HG03558 (cell line): ENCODE data around the gene ATP1A1.
A peak's percentile ranks its signal among the peaks of the same experiment; 100 is the strongest.

Experiments
- ATAC-seq: cut with Tn5 transposase; IDR thresholded peaks from one replicate; pipeline ENCODE4 v1.9.1; 2021; ENCODE audit warnings: moderate number of reproducible peaks; ENCODE audit not compliant: unreplicated experiment; ENCODE audit errors: extremely low read depth

The ATP1A1 gene

DNA sequence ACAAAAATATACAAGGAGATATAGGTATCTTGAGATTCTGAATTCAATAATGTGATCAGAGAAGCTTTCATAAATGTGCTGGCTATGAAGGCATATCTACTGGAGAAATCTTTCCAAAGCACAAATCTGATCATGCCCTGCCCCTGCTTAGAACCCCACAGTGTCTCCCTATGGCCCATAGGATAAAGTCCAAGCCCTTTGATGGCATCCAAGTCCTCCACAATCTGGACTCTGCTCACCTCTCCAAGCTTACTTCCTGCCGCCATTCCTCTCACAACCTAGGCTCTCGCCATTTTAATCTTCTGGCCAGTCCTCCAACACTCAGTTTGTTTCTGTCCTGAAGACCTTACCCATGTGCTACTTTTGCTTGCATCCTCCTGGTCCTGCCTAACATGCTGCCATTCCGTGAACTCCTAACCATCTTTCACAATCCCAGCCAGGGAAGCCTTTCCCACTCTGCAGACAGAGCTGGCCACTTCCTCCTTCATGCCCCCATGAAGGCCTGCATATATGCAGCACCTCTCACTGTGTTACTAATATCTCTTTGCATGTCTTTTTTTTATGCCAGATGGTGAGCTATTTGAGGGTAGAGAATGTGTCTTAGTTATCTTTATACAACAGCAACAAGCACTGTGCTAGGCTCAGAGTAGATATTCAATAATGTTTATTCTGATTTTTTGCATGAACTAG, 5.6 kb upstream of the ATP1A1 start:
- no peak for ATAC-seq

GRCh38 chr1:116368241-116368640, 4.8 kb upstream of the ATP1A1 start:
- no peak for ATAC-seq

DNA sequence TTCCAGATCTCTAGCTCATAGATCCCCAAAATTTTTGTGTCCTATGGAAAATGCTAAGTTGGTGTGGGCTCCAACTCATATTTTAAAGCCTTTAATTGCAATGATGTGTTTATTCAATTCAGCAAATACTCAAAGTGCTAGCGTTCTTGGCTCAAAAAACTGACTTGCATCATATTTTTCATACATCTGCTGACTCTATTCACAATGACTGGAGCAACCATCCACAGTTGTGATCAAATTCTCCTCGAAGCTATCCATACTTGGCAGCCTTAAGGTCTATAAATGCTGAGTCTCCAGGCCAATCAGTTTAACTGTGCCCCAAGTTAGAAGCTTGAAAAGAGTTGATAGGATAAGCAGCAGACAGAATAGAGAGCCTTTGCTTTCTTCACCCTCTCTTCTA, 2.9 kb upstream of the ATP1A1 start:
- ATAC-seq = no peak

- no peak for ATAC-seq
Observed at GRCh38 chr1:116371752-116372151, 1.3 kb upstream of the ATP1A1 start.

GRCh38 chr1:116372191-116372590, 853 bp upstream of the ATP1A1 start:
- no peak for ATAC-seq

- no peak for ATAC-seq
Observed at GRCh38 chr1:116373431-116374352, 648 bp downstream of the ATP1A1 start.

DNA sequence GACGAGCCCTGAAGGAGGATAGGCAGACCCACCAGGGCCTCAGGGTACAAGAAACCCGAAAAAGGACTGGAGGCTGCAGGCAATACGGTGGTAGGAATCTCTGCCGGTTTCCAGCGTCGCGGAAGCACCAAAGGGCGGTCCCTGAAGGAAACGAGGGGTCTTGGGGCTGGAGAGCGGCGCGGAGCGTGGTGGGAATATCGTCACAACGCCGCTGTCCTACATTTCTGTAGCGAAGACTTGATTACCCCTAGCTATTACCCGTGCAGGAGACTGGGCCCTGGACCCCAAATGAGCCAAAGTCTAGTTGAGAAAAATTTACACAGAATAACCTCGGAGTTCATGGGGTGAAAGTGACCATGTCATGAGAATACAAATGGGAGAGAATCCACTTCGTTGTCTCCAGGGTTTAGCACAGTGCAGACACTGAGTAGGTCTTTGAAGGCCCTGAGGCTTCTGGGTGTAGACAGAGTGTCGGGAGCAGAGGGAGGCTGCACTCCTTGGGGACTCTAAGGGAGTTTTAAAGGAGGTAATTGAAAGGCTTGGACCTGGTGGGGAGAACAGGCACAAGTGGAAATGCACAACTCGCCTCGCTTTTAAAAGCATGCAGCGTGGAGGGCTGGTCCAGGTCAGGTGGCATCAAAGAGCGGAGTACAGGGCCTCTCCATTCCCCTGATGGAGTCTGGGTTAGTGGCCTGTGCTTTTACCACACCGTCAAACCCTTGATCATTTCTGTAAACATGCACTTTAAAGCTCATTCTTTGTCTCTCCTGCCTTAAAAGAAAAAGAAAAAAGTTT, 1.5 kb downstream of the ATP1A1 start:
- ATAC-seq = no peak

DNA sequence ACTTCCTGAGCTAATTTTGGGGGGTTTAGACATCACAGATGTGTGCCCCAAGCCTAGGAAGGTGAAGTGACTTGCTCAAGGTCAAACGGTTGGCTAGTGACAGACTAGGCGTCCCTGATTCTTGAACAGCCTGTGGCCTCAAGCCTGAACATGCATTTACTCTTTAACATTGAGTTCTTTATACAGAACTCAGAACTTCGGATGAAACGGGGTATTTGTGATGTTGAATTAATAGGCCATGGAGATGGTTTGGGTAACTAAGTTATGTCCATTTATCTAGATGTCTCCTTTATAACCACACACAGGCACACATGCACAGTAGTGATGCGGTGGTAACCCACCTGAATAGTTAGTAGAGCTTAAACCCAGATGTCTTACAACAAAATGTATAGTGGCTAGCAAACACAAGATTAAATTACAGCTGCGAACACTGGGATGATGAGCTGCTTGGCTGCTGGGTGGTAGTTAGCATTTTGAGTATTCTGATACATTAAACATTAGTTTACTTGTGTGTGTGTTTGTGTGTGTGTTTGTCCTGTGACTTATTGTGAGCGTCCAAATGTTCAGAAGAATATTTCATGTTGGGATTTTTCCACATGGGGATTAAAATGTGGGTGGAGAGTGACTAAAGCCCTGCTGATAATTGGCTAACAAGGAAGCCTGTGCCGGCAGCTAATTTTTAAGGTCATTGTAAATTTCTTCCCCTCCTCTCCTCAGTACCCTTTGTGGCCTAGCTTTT, 2.3 kb downstream of the ATP1A1 start:
- ATAC-seq = no peak

- ATAC-seq = no peak
Observed at GRCh38 chr1:116375887-116376728, 3.1 kb downstream of the ATP1A1 start.

- no peak for ATAC-seq
Observed at GRCh38 chr1:116376729-116377086, 3.7 kb downstream of the ATP1A1 start.

GRCh38 chr1:116377541-116378529, 4.8 kb downstream of the ATP1A1 start:
- ATAC-seq = peak; percentile 69

DNA sequence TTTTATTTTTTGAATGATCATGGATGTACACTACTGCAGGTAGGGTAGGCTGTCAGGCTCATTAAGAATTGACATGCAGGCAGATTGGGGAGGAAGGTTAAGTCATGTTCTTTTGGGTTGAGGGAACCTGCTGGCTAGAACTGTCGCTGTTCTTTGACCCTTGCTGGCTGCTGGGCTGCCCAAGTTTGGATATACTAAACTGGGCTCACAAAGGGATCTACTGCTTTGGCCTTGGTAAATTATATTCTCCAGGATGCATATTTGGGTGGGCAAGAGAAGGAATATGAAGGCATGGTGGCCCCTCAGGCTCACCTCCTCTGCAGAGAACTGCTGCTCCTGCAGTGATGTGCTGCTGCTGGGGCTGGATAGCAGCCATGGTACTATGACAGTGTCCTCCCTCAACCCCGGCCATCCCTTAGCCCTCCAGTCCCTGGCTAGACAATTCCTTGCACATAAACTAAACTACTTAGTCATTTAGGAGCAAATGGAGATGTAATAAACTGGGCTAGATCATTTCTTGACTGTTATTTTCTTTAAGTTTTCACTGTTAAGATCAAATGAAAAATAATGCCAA, 6.1 kb downstream of the ATP1A1 start:
- ATAC-seq = no peak

GRCh38 chr1:116379674-116380498, 6.8 kb downstream of the ATP1A1 start:
- no peak for ATAC-seq

DNA sequence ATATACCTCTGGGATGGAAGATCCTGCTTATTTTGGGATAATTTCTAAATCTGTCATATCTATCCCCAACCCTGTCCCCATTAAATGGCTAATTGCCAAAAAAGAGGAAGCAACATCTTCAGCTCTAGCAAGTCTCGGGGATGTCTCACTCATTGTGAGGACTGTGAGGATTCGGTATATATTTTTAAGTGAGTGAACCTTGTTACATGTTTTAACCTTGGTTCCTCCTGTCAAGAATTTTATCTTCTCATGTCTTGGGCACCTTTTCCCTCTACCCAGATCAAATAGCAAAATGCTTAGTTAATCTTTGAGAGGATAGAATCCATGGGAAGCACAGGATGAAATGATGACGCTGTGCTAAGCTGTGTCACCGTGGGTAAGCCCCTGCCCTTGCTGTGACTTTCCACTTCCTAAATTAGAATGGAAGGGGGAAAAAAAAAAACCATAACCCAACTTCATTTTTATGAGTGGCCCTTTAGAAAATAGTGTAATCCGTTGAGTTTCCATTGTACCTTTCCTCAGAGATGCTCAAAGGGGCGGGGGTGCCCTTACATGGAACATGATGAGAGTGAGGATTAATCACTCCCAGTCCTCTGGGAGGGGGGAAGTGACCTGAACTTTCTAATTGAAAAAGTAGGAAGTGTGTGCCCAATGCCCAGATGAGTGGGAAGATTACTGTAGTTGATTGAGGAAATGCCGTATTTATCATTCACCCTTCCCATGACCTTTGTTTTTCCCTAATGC, 7.6 kb downstream of the ATP1A1 start:
- ATAC-seq = no peak

DNA sequence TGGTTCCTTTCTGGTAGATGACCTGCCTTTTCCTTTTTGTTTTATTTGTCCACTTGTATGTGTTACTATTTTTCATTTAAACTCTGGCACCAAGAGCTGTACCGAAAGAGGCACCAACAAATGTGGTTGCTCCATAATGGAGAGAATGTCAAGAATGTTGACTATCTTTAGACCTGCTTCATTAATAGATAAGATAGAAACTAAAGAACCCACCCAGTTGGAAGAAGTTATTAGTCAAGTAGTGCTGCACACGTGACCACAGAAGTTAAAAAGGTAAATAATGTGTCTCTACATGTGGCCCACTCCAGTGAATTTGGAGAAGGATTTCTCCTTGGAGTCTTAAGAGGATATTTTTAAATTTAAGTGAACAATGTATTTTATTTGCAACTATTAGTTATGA, 9.3 kb downstream of the ATP1A1 start:
- ATAC-seq = no peak

DNA sequence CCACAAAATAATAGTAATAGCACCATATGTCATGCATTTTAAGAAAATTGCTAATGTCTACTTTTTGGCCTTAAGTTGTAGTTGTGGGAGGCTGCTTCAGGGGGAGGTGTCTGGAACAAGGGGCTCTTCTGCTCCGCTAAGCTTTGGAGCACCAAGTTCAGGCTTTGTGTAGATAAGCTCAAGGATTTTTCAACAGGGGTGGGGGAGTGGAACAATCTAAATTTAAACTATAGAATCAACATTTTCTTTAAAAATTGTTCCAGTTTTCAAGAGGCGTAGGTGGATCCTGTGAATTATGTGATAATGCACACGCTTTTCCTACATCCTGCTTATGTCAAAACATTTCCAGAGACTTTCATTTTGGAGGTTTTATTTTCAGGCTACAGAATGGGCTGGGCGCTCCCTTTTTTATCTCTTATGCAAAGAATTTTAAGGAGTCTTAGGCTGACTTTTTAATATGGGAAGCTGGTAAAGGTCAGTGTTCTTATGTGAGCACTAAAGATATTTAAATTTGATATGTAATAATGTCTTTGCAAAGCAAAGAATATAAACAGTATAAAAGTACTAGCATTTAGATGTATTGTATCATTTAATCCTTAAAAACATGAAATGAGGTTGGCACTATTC, 9.9 kb downstream of the ATP1A1 start:
- ATAC-seq = no peak
